Myocyte (in vitro differentiated cells): ENCODE results near the gene FAM114A2. TPM values are rescaled to one million over a fixed set of nuclear protein-coding genes. Genes with fewer than 3 reads are reported as not detected.
"Not testable (repeated sequence)": the region's sequence is repeated elsewhere in the genome, so short reads cannot be mapped to it uniquely, and the experiment has no call there.

Source experiments
- DNase-seq: peaks from one replicate; pipeline ENCODE4 v3.0.0-alpha.2; 2012; ENCODE audit warnings: low read depth
- polyA plus RNA-seq: library from polyadenylated mRNA; unstranded; fragments of >200 nt; gene quantifications from one replicate; pipeline ENCODE4 v1.2.1, GENCODE V29; 2012; ENCODE audit warnings: missing spikeins
- total RNA-seq: library from RNA; depleted of rRNA; stranded (reverse); fragments of >200 nt; gene quantifications from 2 replicates; pipeline ENCODE4 v1.2.3, GENCODE V29; 2014

The FAM114A2 gene
- 19.4 and 27.6 TPM in 2 replicates for total RNA-seq
- polyA plus RNA-seq: 19.1 TPM

- DNase-seq: peak; percentile 86
These were observed at the start of gene FAM114A2, which contains the start of gene MFAP3 for GRCh38 chr5:154038707-154039457. TSS of gene FAM114A2 (minus strand) at chr5:154038910. CDS start at chr5:154034953, 3,957 bp downstream. TSS of gene MFAP3 (plus strand) at chr5:154038967. CDS start at chr5:154049723, 10,756 bp downstream.

DNA sequence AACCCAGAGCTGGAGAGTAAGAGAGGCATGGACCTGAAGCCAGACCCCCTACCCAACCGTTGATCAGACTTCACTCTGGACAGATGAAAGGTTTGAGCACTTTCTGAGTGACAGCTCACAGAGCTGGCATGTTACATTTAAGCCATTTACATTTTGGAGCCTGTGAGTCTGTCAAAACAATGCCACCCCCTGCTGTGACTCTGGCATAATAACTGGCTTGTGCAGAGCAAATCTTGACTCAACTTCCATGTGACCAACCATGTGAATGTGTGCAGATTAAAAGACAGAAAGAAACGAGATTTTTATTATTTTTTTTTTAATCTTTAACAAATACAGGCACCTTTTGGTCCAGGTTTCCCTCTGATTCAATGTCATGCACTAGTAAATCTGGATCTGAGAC, 48.5 kb upstream of the FAM114A2 start:
- peak; percentile 62 for DNase-seq

DNA sequence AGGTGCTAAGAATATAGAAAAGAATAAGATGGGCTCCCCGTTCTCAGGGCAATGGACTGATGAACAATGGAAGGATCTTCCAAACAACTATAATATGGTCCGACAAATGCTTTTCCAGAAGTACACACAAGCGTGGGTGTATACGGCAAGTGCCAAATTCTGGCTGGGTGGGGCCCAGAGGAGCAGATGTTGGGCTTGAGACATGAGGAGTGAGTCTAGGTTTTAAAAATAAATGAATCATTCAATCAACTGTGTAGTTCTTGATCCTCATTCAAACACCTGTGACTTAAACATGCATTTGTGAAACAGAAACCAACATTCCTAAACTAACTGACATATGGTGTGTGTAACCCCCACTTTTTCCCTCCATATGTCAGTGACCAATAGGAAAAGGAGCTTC, 47.9 kb upstream of the FAM114A2 start:
- DNase-seq: peak; percentile 50

- no peak for DNase-seq
These were observed 47.4 kb upstream of the FAM114A2 start for GRCh38 chr5:154086146-154086545.

GRCh38 chr5:154084062-154084639, 45.4 kb upstream of the FAM114A2 start:
- DNase-seq: no peak

DNA sequence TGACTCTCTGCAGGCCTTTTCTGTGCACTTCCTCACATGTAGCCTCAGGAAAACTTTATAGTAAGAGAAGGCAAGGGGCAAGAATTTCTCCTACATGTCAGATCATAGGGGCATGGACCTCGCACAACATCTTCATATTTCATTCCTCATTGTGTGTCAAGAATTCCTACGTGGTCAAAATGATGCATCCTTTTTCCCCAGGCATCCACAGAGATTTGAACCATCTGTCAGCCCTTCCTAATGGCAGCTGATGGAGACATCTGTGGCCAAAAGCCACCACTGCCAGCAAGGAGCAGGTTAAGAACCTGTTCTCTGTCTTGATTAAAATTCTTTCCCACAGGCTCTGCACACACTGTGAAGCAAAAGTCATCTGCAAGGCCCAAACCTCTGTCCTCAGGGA, 42.5 kb upstream of the FAM114A2 start:
- DNase-seq: peak; percentile 68

GRCh38 chr5:154078272-154078671, 39.6 kb upstream of the FAM114A2 start:
- no peak for DNase-seq

GRCh38 chr5:154077696-154078095, 39.0 kb upstream of the FAM114A2 start:
- DNase-seq: no peak

DNA sequence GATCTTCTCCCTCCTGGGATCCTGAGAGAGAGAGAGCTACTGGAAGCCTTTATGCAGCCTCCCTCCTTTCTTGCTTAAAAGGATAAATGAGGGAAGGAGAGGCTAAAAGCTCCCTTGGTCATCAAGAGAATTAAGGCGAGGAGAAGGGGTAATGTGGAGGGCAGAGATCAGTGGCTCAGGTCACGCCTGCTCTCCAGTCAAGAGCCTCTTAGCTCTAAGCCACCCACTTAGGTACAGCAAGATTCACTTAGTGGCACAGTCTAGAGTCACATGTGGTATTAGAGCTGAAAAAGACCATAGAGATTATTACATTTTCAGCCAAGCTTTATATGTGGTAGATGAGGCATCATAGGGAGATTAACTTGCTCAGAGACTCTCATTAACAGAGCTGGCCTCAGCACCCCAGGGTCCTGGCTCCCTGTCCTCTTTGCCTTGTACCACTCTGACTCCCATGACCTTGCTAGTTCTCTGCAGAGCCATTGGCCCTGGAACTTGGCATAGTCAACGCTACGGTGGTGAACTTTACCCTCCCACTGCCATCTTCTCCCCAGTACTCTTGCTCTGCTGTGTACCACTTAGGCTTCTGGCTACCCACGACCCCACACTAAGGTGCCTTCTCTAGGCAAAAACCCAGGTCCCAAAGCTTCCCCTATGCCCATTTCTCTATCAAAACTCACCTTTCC, 37.7 kb upstream of the FAM114A2 start:
- no peak for DNase-seq

GRCh38 chr5:154072414-154073171, 33.9 kb upstream of the FAM114A2 start:
- peak; percentile 83 for DNase-seq

DNA sequence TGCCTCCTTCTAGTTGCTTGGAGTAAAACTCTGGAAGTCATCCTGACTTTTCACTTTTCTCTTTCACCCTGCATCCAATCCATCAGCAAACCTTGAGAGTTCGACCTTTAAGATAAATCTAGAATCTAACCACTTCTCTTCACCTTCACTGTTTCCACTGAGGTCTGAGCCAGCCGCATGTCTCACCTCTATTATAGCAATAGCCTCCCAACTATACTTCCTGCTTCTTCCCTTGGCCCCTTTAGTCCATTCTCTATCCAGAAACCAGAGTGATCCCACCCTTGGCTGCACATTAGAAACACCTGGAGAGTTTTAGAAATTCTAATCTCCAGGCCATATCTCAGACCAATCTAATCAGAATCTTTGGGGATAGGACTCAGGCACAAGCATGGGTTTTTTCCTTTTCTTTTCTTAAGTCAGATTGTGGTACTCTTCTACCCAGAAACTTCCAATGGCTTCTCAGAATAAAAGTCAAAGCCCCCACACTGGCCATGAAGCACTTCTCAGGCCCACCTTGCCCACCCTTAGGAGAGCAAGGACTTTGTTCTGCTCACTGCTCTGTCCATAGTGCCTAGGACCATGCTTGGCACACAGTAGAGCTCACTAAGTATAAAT, 33.2 kb upstream of the FAM114A2 start:
- no peak for DNase-seq

GRCh38 chr5:154069854-154070253, 31.1 kb upstream of the FAM114A2 start:
- DNase-seq: not testable (repeated sequence)

GRCh38 chr5:154065971-154066370, 27.3 kb upstream of the FAM114A2 start:
- DNase-seq: no peak

- DNase-seq: no peak
These were observed 24.7 kb upstream of the FAM114A2 start for GRCh38 chr5:154063372-154063771.

- DNase-seq: no peak
These were observed 21.9 kb upstream of the FAM114A2 start for GRCh38 chr5:154060606-154061005.

- no peak for DNase-seq
These were observed 20.9 kb upstream of the FAM114A2 start for GRCh38 chr5:154059583-154059982.

GRCh38 chr5:154059039-154059430, 20.3 kb upstream of the FAM114A2 start:
- DNase-seq: no peak

GRCh38 chr5:154058055-154059038, 19.6 kb upstream of the FAM114A2 start:
- peak; percentile 76 for DNase-seq

DNA sequence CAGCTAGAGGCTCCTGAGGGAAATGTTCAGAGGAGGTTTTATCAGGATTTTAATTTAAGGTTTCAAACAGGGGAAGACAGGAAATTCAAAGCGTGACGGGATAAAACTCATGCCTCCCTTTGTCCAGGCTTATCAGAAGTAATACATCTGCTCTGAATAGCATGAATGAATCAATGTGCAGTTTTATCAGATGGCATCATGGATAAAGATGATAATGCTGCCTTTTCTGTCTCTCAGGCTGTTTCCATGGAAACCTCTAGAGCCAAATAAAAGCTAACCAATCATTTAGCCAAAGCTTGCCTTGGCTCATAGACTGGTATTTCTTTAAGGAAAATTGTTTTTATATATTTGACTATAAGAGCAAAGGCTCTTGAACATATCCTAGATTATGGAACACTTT, 16.5 kb upstream of the FAM114A2 start:
- DNase-seq: no peak

DNA sequence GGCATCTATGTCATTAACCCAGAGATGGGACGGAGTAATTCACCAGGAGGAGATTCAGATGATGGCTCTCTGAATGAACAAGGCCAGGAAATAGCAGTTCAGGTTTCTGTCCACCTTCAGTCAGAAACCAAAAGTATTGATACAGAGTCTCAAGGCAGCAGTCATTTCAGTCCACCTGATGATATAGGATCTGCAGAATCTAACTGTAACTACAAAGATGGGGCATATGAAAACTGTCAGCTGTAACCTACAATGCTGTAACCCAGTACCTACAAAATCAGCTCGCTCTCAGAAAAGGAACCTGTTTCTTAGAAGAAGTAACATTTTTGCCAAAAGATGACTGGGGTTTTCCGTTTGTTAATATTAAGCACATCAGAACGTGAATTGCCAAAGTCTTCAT, 14.8 kb upstream of the FAM114A2 start:
- no peak for DNase-seq
